Ascending aorta (tissue), 2 donors: ENCODE data around the gene METRN. TPM values are rescaled to one million over a fixed set of nuclear protein-coding genes. Genes with fewer than 3 reads are reported as not detected.
"Not testable (repeated sequence)": the region's sequence is repeated elsewhere in the genome, so short reads cannot be mapped to it uniquely, and the experiment has no call there.

ENCODE experiments used
- DNase-seq, 2 donors: peaks; one replicate each; pipeline ENCODE4 v3.0.0-alpha.2; 2019; ENCODE audit warnings: low spot score in 2 of 2
- H3K27ac ChIP-seq, 2 donors: fragments of 200-600 bp; sonication (generic); one replicate each; pipeline ENCODE4 v1.5.1; 2016 to 2017; ENCODE audit warnings: mild to moderate bottlenecking in 1 of 2
- H3K27me3 ChIP-seq: fragments of 200-600 bp; sonication (generic); one replicate; pipeline ENCODE4 v1.5.1; 2017
- H3K36me3 ChIP-seq, 2 donors: fragments of 200-600 bp; sonication (generic); one replicate each; pipeline ENCODE4 v1.5.1; 2016
- H3K4me1 ChIP-seq, 2 donors: fragments of 200-600 bp; sonication (generic); one replicate each; pipeline ENCODE4 v1.5.1; 2016 to 2017; ENCODE audit warnings: mild to moderate bottlenecking in 1 of 2
- H3K4me3 ChIP-seq, 2 donors: fragments of 200-600 bp; sonication (generic); one replicate each; pipeline ENCODE4 v1.5.1; 2016 to 2017; ENCODE audit warnings: mild to moderate bottlenecking in 1 of 2
- H3K9me3 ChIP-seq, 2 donors: fragments of 200-600 bp; sonication (generic); one replicate each; pipeline ENCODE4 v1.5.1; 2016
- intact Hi-C: fragments of 100-400 bp; cut with DNase I; formaldehyde crosslinking; loops from one replicate; pipeline ENCODE4 v1.15.1; 2023
- total RNA-seq: library from RNA; depleted of rRNA; stranded (reverse); fragments of >200 nt; gene quantifications from one replicate; pipeline ENCODE4 v1.1.0, GENCODE V29; 2016
- TF ChIP-seq, protein P1 (sequence below), 3 experiments: fragments of 200-600 bp in 2 of 3; fragments of 450-650 bp in 1 of 3; sonication (generic) in 2 of 3; IDR thresholded peaks; one replicate each; pipeline ENCODE4 v1.5.1; 2016 to 2019; ENCODE audit warnings: antibody characterized with exemption in 3 of 3, mild to moderate bottlenecking in 1 of 3, moderate library complexity in 1 of 3

Gene METRN
- total RNA-seq, 1 donor from 2014 or later, result 118 TPM

DNA sequence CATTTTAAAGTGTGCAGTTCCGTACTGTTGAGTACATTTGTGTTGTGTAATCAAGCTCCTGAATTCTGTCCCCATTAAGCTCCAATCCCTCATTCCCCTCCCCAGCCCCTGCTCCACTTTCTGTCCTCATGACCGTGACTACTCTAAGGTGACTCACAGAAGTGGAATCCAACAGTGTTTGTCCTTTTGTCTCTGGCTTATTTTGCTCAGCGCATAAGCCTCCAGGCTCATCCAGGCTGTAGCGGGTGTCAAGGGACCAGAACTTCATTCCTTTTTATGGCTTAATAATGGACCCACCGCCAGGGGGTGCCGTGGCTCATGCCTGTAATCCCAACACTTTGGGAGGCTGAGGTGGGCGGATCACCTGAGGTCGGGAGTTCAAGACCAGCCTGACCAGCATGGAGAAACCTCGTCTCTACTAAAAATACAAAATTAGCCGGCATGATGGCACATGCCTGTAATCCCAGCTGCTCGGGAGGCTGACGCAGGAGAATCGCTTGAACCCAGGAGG lies 2.1 kb upstream of the METRN start:
- not testable (repeated sequence) for H3K27me3 ChIP-seq, DNase-seq, H3K36me3 ChIP-seq, H3K27ac ChIP-seq, H3K4me3 ChIP-seq, H3K9me3 ChIP-seq
- peaks cover 10 to 23% of the 10 kb centered on the region in 2 donors for H3K4me1 ChIP-seq
- intact Hi-C loops, result loop anchor here (10.0 kb wide), 1 partner anchor 382 kb away; the partner anchor contains the start of gene C1QTNF8
- TF ChIP-seq, protein P1, sequence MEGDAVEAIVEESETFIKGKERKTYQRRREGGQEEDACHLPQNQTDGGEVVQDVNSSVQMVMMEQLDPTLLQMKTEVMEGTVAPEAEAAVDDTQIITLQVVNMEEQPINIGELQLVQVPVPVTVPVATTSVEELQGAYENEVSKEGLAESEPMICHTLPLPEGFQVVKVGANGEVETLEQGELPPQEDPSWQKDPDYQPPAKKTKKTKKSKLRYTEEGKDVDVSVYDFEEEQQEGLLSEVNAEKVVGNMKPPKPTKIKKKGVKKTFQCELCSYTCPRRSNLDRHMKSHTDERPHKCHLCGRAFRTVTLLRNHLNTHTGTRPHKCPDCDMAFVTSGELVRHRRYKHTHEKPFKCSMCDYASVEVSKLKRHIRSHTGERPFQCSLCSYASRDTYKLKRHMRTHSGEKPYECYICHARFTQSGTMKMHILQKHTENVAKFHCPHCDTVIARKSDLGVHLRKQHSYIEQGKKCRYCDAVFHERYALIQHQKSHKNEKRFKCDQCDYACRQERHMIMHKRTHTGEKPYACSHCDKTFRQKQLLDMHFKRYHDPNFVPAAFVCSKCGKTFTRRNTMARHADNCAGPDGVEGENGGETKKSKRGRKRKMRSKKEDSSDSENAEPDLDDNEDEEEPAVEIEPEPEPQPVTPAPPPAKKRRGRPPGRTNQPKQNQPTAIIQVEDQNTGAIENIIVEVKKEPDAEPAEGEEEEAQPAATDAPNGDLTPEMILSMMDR (IDR thresholded peaks at IDR 0.05), result peak in 1 of 3 experiments; percentile 13

GRCh38 chr16:714079-714478 lies 839 bp upstream of the METRN start:
- H3K4me1 ChIP-seq, result peaks cover 10 to 23% of the 10 kb centered on the region in 2 donors
- TF ChIP-seq, protein P1 (IDR thresholded peaks at IDR 0.05), result no peak
- H3K9me3 ChIP-seq, result no peaks in the 10 kb centered on the region
- intact Hi-C loops, result loop anchor here (2.0 to 10.0 kb wide), 3 partner anchors 27 to 381 kb away; partner anchors contain the start of genes C1QTNF8, CHTF18, CIAO3 and RPUSD1
- no peak for DNase-seq
- H3K27me3 ChIP-seq, result peaks cover 6% of the 10 kb centered on the region
- no peak overlapping the region for H3K4me3 ChIP-seq
- H3K36me3 ChIP-seq, result no peaks in the 10 kb centered on the region
- H3K27ac ChIP-seq, result no peak overlapping the region

GRCh38 chr16:715477-716199 lies 720 bp downstream of the METRN start:
- H3K4me1 ChIP-seq, result peaks cover 17 to 19% of the 10 kb centered on the region in 2 donors
- peak overlapping the region; percentile 76 to 93 for H3K4me3 ChIP-seq
- H3K27me3 ChIP-seq, result peaks cover 4% of the 10 kb centered on the region
- TF ChIP-seq, protein P1 (IDR thresholded peaks at IDR 0.05), result no peak
- no peaks in the 10 kb centered on the region for H3K9me3 ChIP-seq
- no peak for DNase-seq
- H3K36me3 ChIP-seq, result no peaks in the 10 kb centered on the region
- intact Hi-C loops, result loop anchor here (2.0 to 10.0 kb wide), 3 partner anchors 25 to 379 kb away; partner anchors contain the start of genes C1QTNF8, CHTF18, CIAO3 and RPUSD1
- H3K27ac ChIP-seq, result no peak overlapping the region

DNA sequence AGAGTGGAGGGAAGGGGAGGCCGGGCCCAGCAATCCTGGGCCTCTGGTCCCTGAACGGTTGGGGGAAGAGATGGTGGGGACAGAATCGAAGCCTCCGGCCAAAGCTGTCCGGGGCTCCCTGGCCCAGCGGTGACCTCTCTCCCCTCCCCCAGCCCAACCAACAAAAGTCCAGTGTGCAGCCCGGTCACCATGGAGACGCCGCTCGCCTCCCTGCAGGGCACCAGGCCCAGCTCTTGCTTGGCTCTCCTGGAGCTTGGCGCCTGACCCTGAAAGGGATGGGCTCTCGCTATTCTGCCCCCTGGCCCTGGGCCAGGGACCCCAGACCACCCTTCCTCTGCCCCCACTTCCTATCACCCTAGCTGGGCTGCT lies 1.3 kb downstream of the METRN start:
- TF ChIP-seq, protein P1 (IDR thresholded peaks at IDR 0.05), result no peak
- Histone ChIP-seq H3K4me3 (peak overlapping the region; percentile 76 to 93), H3K9me3 (no peaks in the 10 kb centered on the region), H3K27me3 (no peaks in the 10 kb centered on the region), H3K4me1 (peaks cover 17 to 19% of the 10 kb centered on the region in 2 donors), H3K36me3 (no peaks in the 10 kb centered on the region), H3K27ac (no peak overlapping the region)
- intact Hi-C loops, result loop anchor here (10.0 kb wide), 1 partner anchor 379 kb away; the partner anchor contains the start of gene C1QTNF8
- no peak for DNase-seq

GRCh38 chr16:716768-717325 lies 1.9 kb downstream of the METRN start:
- intact Hi-C loops, result loop anchor here (10.0 kb wide), 1 partner anchor 378 kb away; the partner anchor contains the start of gene C1QTNF8
- H3K4me1 ChIP-seq, result peaks cover 17 to 24% of the 10 kb centered on the region in 2 donors

More at GRCh38 chr16:716768-717325, 1.9 kb downstream of the METRN start:
- Histone ChIP-seq H3K9me3 (no peaks in the 10 kb centered on the region), H3K36me3 (no peaks in the 10 kb centered on the region), H3K27ac (no peak overlapping the region), H3K27me3 (no peaks in the 10 kb centered on the region), H3K4me3 (peak overlapping the region in 1 of 2 donors; percentile 93)
- TF ChIP-seq, protein P1 (IDR thresholded peaks at IDR 0.05), result no peak
- no peak for DNase-seq
